Activated CD8-positive, alpha-beta memory T cell treated with anti-CD3 and anti-CD28 coated beads, Interleukin-2, amount 50 U/mL, for 1 hour (primary cell): ENCODE results near the gene CCDC12.
A peak's percentile ranks its signal among the peaks of the same experiment; 100 is the strongest.

Experiments used
- DNase-seq: peaks from one replicate; pipeline ENCODE4 v3.0.0-alpha.2; 2020; ENCODE audit errors: extremely low read depth

Gene CCDC12

DNA sequence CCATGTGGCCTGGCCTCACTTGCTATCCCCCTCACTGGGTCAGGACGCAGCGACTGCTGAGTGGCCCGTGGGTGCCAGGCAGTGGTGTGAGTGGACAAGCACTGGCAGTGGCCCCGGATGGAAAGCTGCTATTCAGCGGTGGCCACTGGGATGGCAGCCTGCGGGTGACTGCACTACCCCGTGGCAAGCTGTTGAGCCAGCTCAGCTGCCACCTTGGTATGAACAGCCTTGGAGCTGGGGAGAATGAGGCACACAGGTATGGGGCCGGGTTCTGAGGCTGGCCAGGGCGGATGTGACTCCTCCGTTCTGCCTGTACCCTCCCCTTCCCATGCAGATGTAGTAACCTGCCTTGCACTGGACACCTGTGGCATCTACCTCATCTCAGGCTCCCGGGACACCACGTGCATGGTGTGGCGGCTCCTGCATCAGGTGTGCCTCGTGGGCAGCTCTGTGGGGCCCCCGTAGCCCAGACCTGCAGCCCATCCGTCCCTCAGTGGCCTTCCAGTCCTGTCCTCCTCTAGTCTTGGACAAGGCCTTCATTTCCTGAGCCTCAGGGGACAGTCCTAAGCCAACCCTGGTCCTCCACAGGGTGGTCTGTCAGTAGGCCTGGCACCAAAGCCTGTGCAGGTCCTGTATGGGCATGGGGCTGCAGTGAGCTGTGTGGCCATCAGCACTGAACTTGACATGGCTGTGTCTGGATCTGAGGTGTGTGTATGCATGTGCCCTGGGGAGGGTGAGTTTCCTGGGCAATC is 31.1 kb upstream of the CCDC12 start:
- DNase-seq: no peak

DNA sequence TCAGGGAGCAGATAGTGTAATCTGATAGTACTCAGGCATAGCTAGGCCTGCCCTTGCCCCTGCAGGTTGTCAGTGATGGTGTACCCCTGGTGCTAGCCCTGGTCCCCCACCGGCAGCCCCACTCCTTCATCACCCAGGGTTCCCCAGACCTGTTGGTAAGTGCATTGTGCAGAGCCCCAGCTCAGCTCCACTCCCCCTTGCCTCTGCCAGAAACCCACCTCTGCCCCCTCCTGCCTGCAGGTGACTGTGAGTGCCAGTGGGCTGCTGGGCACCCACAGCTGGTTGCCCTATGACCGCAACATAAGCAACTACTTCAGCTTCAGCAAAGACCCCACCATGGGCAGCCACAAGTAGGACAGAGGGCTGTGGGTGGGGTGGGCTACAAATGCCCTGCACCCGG is 30.5 kb upstream of the CCDC12 start:
- no peak for DNase-seq

DNA sequence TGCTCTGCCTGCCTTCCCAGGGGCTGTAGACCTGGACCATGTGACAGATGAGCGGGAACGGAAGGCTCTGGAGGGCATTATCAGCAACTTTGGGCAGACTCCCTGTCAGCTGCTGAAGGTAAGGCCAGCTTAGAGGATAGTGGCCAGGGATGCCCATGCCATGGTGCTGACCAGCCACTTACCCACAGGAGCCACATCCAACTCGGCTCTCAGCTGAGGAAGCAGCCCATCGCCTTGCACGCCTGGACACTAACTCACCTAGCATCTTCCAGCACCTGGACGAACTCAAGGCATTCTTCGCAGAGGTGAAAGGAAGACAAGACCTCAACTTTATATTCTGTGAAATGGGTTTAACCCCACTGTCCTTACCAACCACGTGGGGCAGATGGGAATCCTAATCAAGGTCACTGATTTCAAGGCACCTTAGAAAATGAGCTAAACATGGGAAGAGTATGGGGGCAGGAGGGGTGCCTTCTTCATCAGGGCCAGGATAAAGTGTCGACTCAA is 29.7 kb upstream of the CCDC12 start:
- DNase-seq: no peak

DNA sequence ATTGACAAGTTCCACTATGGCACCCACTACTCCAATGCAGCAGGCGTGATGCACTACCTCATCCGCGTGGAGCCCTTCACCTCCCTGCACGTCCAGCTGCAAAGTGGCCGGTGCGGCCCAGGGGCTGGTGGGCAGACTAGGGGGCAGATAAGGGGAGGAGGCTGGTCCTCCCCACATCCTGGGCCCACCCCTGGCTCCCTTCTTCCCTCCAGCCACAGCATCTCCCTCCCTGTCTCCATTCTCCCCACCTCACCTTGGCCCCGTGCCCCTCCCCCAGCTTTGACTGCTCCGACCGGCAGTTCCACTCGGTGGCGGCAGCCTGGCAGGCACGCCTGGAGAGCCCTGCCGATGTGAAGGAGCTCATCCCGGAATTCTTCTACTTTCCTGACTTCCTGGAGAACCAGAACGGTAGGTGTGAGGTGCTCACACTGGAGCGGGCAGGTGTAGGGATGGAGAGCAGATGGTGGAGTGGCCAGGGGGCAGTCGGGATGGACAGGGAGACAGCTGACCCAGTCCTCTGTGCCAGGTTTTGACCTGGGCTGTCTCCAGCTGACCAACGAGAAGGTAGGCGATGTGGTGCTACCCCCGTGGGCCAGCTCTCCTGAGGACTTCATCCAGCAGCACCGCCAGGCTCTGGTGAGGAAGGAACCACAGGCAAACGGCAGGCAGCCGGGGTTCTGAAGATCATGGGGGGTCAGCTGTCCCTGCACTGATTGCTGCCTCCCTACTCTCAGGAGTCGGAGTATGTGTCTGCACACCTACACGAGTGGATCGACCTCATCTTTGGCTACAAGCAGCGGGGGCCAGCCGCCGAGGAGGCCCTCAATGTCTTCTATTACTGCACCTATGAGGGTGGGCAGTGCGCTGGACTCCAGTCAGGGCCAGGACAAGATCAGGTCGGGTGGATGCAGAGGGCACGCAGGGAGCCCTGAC is 28.9 kb upstream of the CCDC12 start:
- DNase-seq: no peak

DNA sequence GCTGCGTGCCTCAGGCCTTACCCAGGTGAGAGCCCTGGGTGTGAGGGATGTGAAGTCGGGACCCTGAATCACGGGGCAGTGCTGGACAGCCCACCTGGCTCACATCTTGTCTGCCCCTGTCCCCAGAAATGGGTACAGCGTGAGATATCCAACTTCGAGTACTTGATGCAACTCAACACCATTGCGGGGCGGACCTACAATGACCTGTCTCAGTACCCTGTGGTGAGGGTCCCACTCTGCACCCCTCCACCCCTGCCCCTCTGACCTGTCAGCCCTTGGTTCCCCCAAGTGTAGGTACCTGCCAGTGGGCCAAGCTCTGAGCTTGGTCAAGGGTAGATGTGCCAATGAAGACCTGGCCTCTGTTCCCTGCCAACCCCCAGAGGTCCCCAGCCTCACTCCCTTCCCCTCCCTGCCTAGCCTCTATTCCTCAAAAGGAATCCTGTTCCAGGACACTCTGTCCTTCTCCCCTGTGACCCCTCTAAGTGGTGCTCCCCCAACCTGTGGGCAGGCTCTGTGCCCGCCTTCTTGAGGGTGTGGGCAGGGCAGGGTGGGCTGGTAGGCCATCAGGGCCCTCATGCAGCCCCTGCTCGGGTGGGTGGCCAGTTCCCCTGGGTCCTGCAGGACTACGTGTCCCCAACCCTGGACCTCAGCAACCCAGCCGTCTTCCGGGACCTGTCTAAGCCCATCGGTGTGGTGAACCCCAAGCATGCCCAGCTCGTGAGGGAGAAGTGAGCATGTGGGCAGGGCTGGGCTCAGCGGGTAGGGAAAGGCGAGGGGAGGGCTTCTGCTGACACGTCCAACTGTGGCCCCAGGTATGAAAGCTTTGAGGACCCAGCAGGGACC is 28.0 kb upstream of the CCDC12 start:
- no peak for DNase-seq

DNA sequence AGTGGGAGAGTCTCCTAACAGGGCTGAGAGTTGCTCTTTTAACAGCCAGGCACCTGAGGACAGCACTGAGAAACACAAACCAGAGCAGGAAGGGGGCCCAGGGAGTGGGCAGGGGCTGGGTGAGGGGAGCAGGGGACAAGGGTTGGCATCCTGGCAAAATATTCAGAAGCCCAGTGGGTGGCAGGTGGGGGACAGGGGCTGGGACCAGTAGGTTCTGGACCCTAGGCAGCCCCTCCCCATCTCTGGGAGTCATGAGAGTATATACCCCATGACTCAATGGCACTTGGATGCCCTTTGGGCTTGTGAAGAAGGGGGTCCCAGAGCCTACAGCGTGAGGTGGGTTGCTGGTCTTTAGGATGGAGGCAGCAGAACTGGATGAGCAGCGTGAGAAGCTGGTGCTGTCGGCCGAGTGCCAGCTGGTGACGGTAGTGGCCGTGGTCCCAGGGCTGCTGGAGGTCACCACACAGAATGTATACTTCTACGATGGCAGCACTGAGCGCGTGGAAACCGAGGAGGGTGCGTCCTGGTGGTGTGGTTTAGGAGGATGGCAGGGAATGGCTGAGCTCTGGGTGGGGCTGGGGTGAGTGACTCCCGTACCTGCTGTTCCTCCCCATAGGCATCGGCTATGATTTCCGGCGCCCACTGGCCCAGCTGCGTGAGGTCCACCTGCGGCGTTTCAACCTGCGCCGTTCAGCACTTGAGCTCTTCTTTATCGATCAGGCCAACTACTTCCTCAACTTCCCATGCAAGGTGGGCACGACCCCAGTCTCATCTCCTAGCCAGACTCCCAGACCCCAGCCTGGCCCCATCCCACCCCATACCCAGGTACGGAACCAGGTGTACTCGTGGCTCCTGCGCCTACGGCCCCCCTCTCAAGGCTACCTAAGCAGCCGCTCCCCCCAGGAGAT is 27.2 kb upstream of the CCDC12 start:
- DNase-seq: no peak

DNA sequence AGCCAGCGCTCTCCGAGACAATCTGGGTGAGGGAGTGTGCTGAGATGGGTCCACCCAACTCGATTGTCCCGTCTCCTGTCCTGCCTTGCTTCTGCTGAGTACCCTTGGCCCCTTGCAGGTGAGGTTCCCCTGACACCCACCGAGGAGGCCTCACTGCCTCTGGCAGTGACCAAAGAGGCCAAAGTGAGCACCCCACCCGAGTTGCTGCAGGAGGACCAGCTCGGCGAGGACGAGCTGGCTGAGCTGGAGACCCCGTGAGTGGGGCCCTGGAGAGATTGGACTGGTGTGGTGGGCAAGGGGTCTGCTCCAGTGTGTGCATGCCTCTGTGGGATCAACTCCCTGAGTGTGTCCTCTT is 26.5 kb upstream of the CCDC12 start:
- no peak for DNase-seq

DNA sequence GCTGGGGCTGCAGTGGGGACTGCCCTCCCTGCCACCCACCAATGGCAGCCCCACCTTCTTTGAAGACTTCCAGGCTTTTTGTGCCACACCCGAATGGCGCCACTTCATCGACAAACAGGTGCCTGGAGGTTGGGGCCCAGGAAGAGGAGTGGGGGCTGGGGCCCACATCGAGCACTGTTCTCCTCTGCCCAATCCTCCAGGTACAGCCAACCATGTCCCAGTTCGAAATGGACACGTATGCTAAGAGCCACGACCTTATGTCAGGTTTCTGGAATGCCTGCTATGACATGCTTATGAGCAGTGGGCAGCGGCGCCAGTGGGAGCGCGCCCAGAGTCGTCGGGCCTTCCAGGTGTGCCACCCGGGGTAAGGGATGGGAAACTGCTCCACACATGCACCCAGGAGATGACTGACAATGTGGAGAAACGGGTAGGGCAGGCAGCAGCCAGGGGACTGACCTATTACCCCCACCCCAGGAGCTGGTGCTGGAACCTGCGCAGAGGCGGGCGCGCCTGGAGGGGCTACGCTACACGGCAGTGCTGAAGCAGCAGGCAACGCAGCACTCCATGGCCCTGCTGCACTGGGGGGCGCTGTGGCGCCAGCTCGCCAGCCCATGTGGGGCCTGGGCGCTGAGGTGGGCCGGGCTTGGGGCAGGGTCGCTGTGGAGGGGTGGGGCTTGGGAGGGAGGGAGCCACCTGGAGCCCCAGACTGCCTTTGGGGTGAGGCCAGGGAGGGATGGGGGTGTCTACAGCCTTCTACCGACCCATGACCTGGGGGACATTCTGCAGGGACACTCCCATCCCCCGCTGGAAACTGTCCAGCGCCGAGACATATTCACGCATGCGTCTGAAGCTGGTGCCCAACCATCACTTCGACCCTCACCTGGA is 25.9 kb upstream of the CCDC12 start:
- DNase-seq: no peak

DNA sequence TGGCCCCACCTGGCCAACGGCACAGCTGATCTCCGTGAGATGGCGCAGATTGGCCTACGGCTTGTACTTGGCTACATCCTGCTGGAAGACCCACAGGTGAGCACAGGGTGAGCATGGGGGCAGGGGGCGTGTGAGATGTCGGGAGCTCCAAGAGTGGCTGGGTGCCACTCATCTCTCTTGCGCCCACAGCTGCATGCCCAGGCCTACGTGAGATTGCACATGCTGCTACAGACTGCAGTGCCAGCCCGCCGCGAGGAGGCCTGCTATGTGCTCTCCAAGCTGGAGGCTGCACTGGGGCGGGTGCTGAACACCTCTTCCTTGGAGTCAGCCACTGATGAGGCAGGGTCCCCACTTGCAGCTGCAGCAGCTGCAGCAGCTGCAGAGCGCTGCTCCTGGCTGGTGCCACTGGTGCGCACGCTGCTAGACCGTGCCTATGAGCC is 25.2 kb upstream of the CCDC12 start:
- no peak for DNase-seq

DNA sequence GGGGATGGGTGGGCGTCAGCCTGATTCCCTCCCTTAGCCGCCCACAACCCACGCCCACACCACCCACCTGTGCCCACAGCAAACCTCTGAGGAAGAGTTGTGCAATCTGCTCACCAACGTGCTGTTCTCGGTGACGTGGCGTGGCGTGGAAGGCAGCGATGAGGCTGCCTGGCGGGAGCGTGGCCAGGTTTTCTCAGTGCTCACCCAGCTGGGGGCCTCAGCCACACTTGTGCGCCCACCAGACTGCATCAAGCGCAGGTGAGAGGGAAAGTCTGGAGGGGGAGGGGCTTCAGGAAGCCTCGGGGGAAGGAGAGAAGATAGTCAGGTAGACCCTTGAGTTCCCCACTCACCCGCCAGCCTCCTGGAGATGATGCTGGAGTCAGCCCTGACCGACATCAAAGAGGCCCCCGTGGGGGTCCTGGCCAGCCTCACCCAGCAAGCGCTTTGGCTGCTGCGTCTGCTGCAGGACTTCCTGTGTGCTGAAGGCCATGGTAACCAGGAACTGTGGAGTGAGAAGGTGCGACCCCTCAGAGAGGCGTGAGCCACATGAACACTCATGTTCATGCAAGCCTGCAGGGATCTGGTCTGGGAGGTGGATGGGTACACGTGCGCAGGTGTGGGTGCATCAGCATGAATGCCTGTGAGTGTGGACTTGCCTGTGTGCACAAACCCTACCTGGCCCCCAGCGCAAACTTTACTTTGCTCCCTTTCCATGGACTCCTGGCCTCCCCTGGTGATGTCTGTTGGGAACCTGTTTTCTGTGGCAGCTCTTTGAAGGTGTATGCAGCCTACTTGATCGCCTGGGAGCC is 24.6 kb upstream of the CCDC12 start:
- no peak for DNase-seq

DNA sequence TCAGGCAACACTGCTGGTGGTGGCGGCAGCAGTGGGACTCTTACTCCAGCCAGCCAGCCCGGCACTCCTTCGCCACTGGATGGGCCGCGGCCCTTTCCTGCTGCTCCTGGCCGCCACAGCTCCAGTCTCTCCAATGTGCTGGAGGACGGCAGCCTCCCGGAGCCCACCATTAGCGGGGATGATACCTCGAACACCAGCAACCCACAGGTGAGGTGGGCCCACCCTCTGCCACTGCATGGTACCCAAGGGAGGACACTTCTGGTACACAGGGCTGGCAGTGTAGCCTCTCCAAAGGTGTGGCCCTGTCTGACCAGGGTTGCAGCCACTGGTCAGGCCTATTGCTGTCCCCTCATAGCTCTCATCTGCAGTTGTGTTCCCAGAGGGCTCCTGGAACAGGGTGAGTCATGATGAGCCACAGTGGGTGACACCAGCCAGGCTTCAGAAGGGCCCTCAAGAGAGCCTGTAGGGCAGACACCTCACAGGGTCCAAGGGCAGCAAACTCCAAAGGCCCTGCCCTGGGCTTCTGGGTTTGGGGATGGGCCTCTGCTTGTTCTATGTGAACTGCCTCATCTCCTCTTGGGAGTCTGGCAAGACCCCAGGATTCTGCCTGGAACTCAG is 23.8 kb upstream of the CCDC12 start:
- no peak for DNase-seq

DNA sequence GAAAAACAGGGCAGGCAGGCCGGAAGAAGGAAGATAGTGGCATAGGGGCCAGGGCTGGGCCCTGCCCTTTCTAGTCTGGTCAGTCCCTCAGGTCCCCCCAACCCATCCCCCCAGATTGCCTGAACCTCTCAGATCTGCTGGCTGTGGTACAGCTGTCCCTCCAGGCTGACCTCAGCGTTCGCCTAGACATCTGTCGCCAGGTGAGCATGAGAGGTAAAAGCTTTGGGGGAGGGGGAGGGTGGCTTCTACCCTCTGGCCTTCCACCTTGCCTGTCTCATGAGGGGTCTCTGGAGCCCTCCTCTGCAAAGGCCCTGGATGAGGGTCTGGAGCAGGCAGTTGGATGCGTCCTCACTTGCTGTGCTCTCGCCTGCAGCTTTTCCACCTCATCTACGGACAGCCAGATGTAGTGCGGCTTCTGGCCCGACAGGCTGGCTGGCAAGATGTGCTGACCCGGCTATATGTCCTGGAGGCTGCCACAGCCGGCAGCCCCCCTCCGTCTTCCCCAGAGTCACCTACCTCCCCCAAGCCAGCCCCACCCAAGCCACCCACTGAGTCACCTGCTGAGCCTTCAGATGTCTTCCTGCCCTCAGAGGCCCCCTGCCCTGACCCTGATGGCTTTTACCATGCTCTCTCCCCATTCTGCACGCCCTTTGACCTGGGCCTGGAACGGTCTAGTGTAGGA is 23.1 kb upstream of the CCDC12 start:
- no peak for DNase-seq

DNA sequence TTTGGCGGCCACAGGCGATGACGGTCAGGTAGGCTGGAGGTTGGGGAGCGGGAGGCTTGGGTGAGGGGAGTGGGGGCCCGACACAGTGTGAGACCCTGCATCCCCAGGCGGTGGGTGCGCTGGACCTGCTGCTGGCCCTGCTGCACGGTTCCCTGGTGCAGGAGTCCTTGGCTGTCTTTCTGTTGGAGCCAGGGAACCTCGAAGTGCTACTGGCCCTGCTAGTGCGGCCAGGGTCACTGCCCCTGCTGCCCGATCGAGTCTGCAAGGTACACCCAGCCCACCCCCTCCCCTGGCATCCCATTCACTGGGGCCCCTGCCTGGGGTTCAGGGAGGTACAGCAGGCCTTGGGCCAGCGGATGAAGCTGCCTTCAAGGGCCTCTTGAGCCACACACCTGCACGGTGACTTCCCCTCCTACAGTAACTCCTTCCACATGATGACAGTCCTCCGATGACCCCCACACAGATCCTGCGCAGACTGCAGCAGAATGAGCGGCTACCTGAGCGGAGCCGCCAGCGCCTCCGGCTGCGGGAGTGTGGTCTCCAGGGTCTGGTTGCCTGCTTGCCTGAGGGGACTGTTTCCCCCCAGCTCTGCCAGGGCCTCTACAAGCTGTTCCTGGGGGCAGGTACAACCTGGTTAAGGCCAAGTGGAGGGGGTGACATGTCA is 22.4 kb upstream of the CCDC12 start:
- no peak for DNase-seq

DNA sequence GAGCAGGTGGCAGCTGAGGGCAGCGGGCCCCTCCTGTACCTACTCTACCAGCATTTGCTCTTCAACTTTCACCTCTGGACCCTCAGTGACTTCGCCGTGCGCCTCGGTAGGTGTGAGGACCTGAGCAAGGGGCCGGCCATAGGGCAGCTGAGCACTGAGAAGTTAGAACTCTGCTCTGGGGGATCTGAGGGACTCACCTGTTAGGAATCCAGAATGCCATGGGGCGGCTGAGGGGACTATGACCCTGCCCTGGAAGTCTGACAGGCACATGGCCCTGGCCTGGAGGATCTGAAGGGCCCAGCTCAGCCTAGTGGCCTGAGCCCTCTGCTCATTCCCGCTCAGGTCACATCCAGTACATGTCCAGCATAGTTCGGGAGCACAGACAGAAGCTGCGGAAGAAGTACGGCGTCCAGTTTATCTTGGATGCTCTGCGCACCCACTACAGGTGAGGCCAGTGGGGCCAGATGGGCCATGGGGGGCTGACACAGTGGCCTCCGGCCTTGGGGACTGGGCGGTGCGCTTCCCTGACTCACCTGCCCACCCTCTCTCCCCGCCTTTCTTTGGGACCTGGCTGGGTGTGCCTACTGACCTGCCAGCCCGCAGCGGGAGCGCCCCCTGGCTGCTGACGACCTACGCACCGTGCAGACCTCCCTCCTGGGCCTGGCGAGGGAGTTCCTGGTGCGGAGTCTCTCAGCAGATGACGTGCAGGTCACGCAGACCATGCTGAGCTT is 21.7 kb upstream of the CCDC12 start:
- peak; percentile 41 for DNase-seq

DNA sequence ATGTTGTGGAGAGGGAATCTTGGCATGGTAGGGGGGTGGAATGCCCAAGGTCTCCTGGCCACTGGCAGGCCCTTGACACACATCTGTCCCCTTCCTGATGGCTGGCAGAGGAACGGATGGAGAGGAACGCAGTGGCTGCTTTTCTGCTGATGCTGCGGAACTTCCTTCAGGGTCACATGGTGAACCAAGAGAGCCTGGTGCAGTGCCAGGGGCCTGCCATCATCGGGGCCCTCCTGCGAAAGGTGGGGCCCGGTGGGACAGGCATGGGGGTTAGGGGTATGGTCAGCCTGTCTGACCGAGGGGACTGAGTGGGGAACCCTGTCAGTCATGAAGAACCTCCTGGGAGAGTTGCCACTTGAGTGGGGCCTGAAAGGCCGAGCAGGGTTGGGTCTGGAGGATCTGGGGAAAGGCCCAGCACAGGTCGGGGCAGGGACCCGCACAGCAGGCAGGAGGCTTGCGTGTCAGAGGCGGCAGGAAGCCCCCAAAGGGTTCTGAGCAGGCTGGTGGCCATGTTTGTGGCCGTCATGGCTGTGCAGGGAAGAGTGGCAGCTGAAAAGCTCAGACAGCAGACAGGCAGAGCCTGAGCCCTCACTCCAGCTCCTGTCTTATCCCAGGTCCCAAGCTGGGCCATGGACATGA is 21.0 kb upstream of the CCDC12 start:
- no peak for DNase-seq
